Activated CD8-positive, alpha-beta memory T cell treated with anti-CD3 and anti-CD28 coated beads for 1 hour (primary cell): ENCODE results near the gene EFS.

Source experiments
- DNase-seq, 2 donors: peaks; one replicate each; pipeline ENCODE4 v3.0.0-alpha.2; 2020; ENCODE audit warnings: low read depth in 1 of 2; ENCODE audit errors: extremely low read depth in 1 of 2

The EFS gene

DNA sequence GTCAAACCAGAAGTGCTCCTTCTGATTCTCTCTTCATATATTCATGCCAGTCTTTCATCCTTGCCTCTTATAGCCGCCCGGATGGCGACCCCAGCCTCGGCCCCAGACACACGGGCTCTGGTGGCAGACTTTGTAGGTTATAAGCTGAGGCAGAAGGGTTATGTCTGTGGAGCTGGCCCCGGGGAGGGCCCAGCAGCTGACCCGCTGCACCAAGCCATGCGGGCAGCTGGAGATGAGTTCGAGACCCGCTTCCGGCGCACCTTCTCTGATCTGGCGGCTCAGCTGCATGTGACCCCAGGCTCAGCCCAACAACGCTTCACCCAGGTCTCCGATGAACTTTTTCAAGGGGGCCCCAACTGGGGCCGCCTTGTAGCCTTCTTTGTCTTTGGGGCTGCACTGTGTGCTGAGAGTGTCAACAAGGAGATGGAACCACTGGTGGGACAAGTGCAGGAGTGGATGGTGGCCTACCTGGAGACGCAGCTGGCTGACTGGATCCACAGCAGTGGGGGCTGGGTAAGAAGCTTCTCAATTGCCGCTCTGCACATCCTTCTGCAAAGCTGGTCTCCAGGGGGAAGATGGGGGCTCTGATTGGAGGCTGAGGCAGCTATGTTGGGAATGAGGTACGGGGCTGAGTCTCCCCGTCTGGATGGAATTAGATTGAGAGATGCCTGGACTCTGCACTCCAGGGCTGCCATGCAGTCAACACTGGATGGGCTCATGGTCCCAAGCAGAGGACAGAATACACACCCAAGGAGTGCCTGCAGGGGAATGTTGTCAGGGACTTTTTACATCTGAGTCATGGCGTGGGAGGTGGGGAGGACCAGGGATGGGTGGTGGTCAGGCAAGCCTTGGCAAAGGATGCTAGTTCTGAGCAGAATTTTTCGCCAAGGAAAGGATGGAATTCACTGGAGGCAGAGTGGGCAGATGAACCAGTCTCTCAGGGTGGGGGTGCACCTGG lies 57.0 kb downstream of the EFS start:
- no peak for DNase-seq

DNA sequence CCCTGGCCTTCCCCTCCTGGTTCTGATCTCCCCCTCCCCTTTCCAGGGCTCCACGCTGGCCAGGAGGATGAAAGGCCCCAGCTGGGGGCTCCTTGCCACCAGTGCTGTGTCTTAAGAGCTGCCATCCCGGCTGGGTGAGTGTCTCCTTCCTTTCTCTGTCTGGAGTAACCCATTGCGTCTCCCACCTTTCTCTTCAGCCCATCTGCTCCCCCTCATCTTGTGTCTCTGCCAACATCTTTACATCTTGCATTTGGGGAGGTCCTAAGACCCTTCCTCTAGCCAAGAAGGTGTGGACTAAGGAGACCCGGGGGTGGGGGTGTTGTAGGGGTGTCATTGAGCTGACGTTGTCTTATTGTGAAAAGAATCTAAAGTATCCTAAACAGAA lies 57.8 kb downstream of the EFS start:
- DNase-seq: no peak

DNA sequence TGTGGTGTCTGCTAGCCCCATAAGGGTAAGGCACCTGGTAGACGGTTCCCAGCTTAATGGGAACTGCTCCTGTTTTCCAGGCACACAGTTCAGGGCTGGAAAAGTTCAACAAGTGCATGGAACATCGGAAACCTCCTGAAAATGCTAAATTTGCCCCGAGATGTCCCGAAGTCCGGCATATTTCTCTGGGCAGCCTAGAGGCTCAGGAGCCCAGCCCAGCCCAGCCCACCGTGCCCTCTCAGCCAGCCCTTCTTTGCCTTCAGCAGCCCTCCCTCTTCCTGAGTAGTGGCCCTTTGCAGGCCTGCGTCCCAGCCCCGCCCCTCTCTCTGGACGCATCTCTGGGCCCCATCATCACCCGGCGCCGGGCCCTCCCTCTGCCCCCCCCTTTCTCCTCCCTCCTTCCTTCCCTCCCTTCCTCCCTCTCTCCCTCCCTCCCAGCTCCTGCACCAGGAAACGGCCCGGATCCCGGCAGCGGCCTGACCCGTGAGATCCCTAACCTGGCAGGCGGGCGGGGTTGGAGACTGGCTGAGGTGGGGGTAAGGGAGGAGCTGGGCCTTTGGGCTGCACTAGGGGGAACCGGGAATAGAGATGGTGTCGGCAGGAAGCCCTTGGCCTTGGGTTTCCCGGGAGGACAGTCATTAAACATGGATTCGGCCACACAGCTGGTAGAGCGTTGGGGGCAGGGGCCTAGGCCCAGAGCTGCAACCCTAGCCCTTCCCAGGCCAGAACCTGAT lies 58.4 kb downstream of the EFS start, which contains the start of gene BCL2L2:
Gene BCL2L2, plus strand, starts transcription at position 422 of the 734 bp plus-strand sequence. CDS start 935 bp downstream, outside the sequence.
- no peak for DNase-seq
